Prostate gland (tissue), 2 donors: ENCODE measurements around the gene XCL2.

ENCODE experiments used
- POLR2A ChIP-seq: fragments of 450-650 bp; IDR thresholded peaks from one replicate; pipeline ENCODE4 v1.6.1; 2016; ENCODE audit warnings: antibody characterized with exemption, mild to moderate bottlenecking
- POLR2AphosphoS5 ChIP-seq: sonication (generic); formaldehyde crosslinking; IDR thresholded peaks from one replicate; pipeline ENCODE4 v1.6.1; 2017; ENCODE audit warnings: antibody characterized with exemption
- TF ChIP-seq, protein P1 (sequence below), 4 experiments: fragments of 200-600 bp in 2 of 4; fragments of 450-650 bp in 2 of 4; sonication (generic) in 2 of 4; IDR thresholded peaks; 1 replicate in 3 of 4; 2 replicates in 1 of 4; pipeline ENCODE4 v1.5.1; 2016 to 2019; ENCODE audit warnings: antibody characterized with exemption in 4 of 4, mild to moderate bottlenecking in 2 of 4, moderate library complexity in 2 of 4

GRCh38 chr1:168498956-168499687, 44.7 kb downstream of the XCL2 start:
- TF ChIP-seq, protein P1, sequence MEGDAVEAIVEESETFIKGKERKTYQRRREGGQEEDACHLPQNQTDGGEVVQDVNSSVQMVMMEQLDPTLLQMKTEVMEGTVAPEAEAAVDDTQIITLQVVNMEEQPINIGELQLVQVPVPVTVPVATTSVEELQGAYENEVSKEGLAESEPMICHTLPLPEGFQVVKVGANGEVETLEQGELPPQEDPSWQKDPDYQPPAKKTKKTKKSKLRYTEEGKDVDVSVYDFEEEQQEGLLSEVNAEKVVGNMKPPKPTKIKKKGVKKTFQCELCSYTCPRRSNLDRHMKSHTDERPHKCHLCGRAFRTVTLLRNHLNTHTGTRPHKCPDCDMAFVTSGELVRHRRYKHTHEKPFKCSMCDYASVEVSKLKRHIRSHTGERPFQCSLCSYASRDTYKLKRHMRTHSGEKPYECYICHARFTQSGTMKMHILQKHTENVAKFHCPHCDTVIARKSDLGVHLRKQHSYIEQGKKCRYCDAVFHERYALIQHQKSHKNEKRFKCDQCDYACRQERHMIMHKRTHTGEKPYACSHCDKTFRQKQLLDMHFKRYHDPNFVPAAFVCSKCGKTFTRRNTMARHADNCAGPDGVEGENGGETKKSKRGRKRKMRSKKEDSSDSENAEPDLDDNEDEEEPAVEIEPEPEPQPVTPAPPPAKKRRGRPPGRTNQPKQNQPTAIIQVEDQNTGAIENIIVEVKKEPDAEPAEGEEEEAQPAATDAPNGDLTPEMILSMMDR (IDR thresholded peaks at IDR 0.05), result no peak
- TF ChIP-seq POLR2A, result no peak
- TF ChIP-seq POLR2AphosphoS5, result no peak
